K562 (cell line): ENCODE results near the gene PCDH1. TPM values are rescaled to one million over a fixed set of nuclear protein-coding genes. Genes with fewer than 3 reads are reported as not detected.
A peak's percentile ranks its signal among the peaks of the same experiment; 100 is the strongest.

Source experiments
- ATAC-seq: fragments of 200-7000 bp; cut with Tn5 transposase; 3 replicates; pipeline ENCODE4 v1.9.1; 2020; ENCODE audit warnings: moderate library complexity
- BruUV-seq: library from RNA; stranded (reverse); fragments of 400-500 nt; replicated peaks from 2 replicates; lab custom pipeline; 2021; lab: Mats Ljungman, UMichigan
- CTCF ChIA-PET: fragments of 300-600 bp; formaldehyde crosslinking; extraction: SDS; loops from one replicate; lab custom pipeline; 2021; ENCODE audit warnings: low intra/inter-chr PET ratio; lab: Yijun Ruan, JAX
- POLR2A ChIA-PET: fragments of 300-600, 350-650 bp; sonication (Branson Sonifier 250); formaldehyde crosslinking; extraction: SDS; loops from one replicate; lab custom pipeline; 2021; ENCODE audit warnings: antibody characterized with exemption, inconsistent platforms; lab: Yijun Ruan, JAX
- DNase-seq, 4 experiments: peaks; one replicate each; pipeline versions ENCODE4 v3.0.0 to v3.0.0-alpha.2; 2011 to 2018; ENCODE audit warnings: low spot score in 3 of 4, mixed read lengths in 3 of 4; ENCODE audit errors: extremely low read depth in 1 of 4
- FAIRE-seq: peaks from 2 replicates; lab custom pipeline; 2011; peaks lifted over from hg19 to GRCh38; lab: Jason Lieb, UNC
- H2AFZ ChIP-seq: 2 replicates; pipeline ENCODE4 v1.6.0; 2011; ENCODE audit warnings: low read depth, low read length, control low read depth, inconsistent platforms
- H3K27ac ChIP-seq: fragments of 200-600 bp; 3 replicates; pipeline ENCODE4 v1.8.0; 2011; ENCODE audit warnings: low read depth, mild to moderate bottlenecking, control low read depth, inconsistent platforms, low read length, moderate library complexity, mixed read lengths; ENCODE audit errors: extremely low read depth
- H3K27me3 ChIP-seq, 2 experiments: fragments of 300-600 bp in 1 of 2; 2 replicates in 1 of 2; 3 replicates in 1 of 2; pipeline versions ENCODE4 v1.6.0 to v1.8.0; 2011; ENCODE audit warnings: inconsistent platforms in 2 of 2, low read length in 2 of 2, mild to moderate bottlenecking in 1 of 2, mixed read lengths in 1 of 2, moderate library complexity in 1 of 2; ENCODE audit not compliant: control insufficient read depth in 2 of 2, insufficient read depth in 2 of 2
- H3K36me3 ChIP-seq: fragments of 300-600 bp; 3 replicates; pipeline ENCODE4 v1.8.0; 2011; ENCODE audit warnings: mild to moderate bottlenecking, low read length, inconsistent platforms; ENCODE audit not compliant: control insufficient read depth, insufficient read depth
- H3K4me1 ChIP-seq, 2 experiments: fragments of 200-600 bp in 1 of 2; replicated peaks in 1 of 2; 2 replicates in 1 of 2; 3 replicates in 1 of 2; pipeline versions ENCODE4 v1.5.1 to v1.8.0; 2011; ENCODE audit warnings: inconsistent platforms in 2 of 2, low read length in 2 of 2, mild to moderate bottlenecking in 1 of 2, mixed read lengths in 1 of 2, moderate library complexity in 1 of 2; ENCODE audit not compliant: control insufficient read depth in 2 of 2, insufficient read depth in 2 of 2
- H3K4me2 ChIP-seq: 2 replicates; pipeline ENCODE4 v1.6.1; 2011; ENCODE audit warnings: low read length, control low read depth, inconsistent platforms, mixed read lengths; ENCODE audit not compliant: insufficient read depth
- H3K4me3 ChIP-seq: fragments of 200-600 bp; sonication (generic), shearing (Covaris generic); 2 replicates; pipeline ENCODE4 v1.5.1; 2016; ENCODE audit warnings: control low read depth, inconsistent platforms
- H3K79me2 ChIP-seq: fragments of 200-600 bp; 3 replicates; pipeline ENCODE4 v1.8.0; 2011; ENCODE audit warnings: low read length, inconsistent platforms; ENCODE audit not compliant: control insufficient read depth, insufficient read depth
- H3K9ac ChIP-seq, 2 experiments: 2 replicates each; pipeline versions ENCODE4 v1.6.0 to v1.6.1; 2011; ENCODE audit warnings: low read depth in 2 of 2, low read length in 2 of 2, control low read depth in 1 of 2, inconsistent platforms in 1 of 2, mild to moderate bottlenecking in 1 of 2, mixed read lengths in 1 of 2; ENCODE audit not compliant: insufficient read depth in 1 of 2
- H3K9me1 ChIP-seq: one replicate; pipeline ENCODE4 v1.6.0; 2011; ENCODE audit warnings: inconsistent platforms, mild to moderate bottlenecking, low read length, moderate library complexity; ENCODE audit not compliant: control insufficient read depth, insufficient read depth
- H3K9me3 ChIP-seq: replicated peaks from 2 replicates; pipeline ENCODE4 v1.5.1; 2011; ENCODE audit warnings: low read depth, low read length, inconsistent platforms; ENCODE audit not compliant: control insufficient read depth, insufficient read depth
- H4K20me1 ChIP-seq: replicated peaks from 2 replicates; pipeline ENCODE4 v1.6.1; 2011; ENCODE audit warnings: low read length, inconsistent platforms, mixed read lengths; ENCODE audit not compliant: control insufficient read depth, insufficient read depth
- BHLHE40 ChIP-seq: IDR thresholded peaks from 2 replicates; pipeline ENCODE4 v1.6.1; 2011; ENCODE audit warnings: low read length, improper control_type of control experiment
- C11orf30 ChIP-seq: fragments of 450-650 bp; IDR thresholded peaks from 2 replicates; pipeline ENCODE4 v1.6.1; 2016; ENCODE audit warnings: low read depth, mild to moderate bottlenecking
- FOSL1 ChIP-seq: fragments of 200-800 bp; sonication (Bioruptor generic); conservative IDR thresholded peaks from 2 replicates; pipeline ENCODE4 v1.6.1; 2016; ENCODE audit warnings: missing genetic modification characterization, missing compliant biosample characterization
- MAFF ChIP-seq: IDR thresholded peaks from 2 replicates; pipeline ENCODE4 v1.6.1; 2012; ENCODE audit warnings: low read length, improper control_type of control experiment
- MAFG ChIP-seq: fragments of 450-650 bp; conservative IDR thresholded peaks from 2 replicates; pipeline ENCODE4 v1.6.1; 2016; ENCODE audit warnings: missing genetic modification characterization, missing compliant biosample characterization
- MAFK ChIP-seq: IDR thresholded peaks from 2 replicates; pipeline ENCODE4 v1.6.1; 2011; ENCODE audit warnings: low read length, improper control_type of control experiment
- RBM34 ChIP-seq: fragments of 200-400 bp; formaldehyde crosslinking; IDR thresholded peaks from 2 replicates; pipeline ENCODE4 v1.6.1; 2018; ENCODE audit warnings: low read length, borderline replicate concordance; ENCODE audit not compliant: insufficient read depth
- TAF15 ChIP-seq: fragments of 200-400 bp; formaldehyde crosslinking; IDR thresholded peaks from 2 replicates; pipeline ENCODE4 v1.6.1; 2017; ENCODE audit warnings: mild to moderate bottlenecking, low read depth, low read length, moderate library complexity
- ZNF316 ChIP-seq: fragments of 450-650 bp; IDR thresholded peaks from 2 replicates; pipeline ENCODE4 v1.6.1; 2016
- ZNF780A ChIP-seq: fragments of 250-450 bp; sonication (Bioruptor Pico); IDR thresholded peaks from 2 replicates; pipeline ENCODE4 v1.5.0; 2021; ENCODE audit warnings: mild to moderate bottlenecking
- WGBS: fragments of 100-300 bp; shearing (Covaris generic); methylation state at CpG from one replicate; pipeline ENCODE4 v1.1.6; 2016; ENCODE audit warnings: low coverage, mixed read lengths; ENCODE audit not compliant: insufficient coverage; ENCODE audit errors: missing lambda C conversion rate; 5-methylcytosine and 5-hydroxymethylcytosine counted together
- in situ Hi-C: fragments of 300-500 bp; cut with MboI; formaldehyde crosslinking; loops from 4 replicates; pipeline ENCODE4 v1.15.0; 2018; ENCODE audit warnings: inconsistent platforms, mixed read lengths
- intact Hi-C: fragments of 100-400 bp; cut with micrococcal nuclease; formaldehyde crosslinking; loops from 2 replicates; pipeline ENCODE4 v1.14.2; 2022
- polyA plus RNA-seq, 8 experiments: library from polyadenylated mRNA; depleted of rRNA in 4 of 8; stranded (reverse) in 5 of 8; unstranded in 3 of 8; fragments of >200 nt; fragmentation: Nextera tagmentation in 2 of 8; fragmentation: Illumina TruSeq in 1 of 8; extraction: Ambion mirVana in 2 of 8; extraction: Trizol in 1 of 8; gene quantifications; 2 replicates each; pipeline versions ENCODE4 v1.2.1 to v1.2.3, GENCODE V29; 2011 to 2014; ENCODE audit warnings: inconsistent platforms in 1 of 8, missing spikeins in 1 of 8
- total RNA-seq, 7 experiments: library from RNA; depleted of rRNA in 6 of 7; stranded (reverse); fragments of >200 nt in 6 of 7; fragmentation: Illumina TruSeq in 2 of 7; extraction: Trizol in 2 of 7; gene quantifications; 2 replicates each; pipeline versions ENCODE4 v1.2.1 to v1.2.3, GENCODE V29; 2011 to 2021; ENCODE audit warnings: low replicate concordance in 1 of 7

The PCDH1 gene
- total and polyA plus RNA-seq, 9 of the 15 experiments (the other 6 are each of a cell fraction or from before 2014, with no cell fraction given) = 0.11 to 3.6 (median 1.9) TPM; not detected in 1

- TF ChIP-seq TAF15 = no peak
- TF ChIP-seq FOSL1 = no peak
- TF ChIP-seq, all 486 proteins: peak for 0
Measured at GRCh38 chr5:141825241-141825671, 53.0 kb downstream of the PCDH1 start (continued).

GRCh38 chr5:141824717-141825116 lies 53.5 kb downstream of the PCDH1 start:
- Histone ChIP-seq H3K36me3 (no peaks in the 10 kb centered on the region), H3K79me2 (no peaks in the 10 kb centered on the region), H2AFZ (no peak overlapping the region), H3K9me3 (no peaks in the 10 kb centered on the region), H3K27me3 (peaks cover 14 to 34% of the 10 kb centered on the region in 2 experiments), H4K20me1 (0 out of 2 replicates have a peak, but pooled peaks cover 7% of the 10 kb centered on the region), H3K4me2 (no peak overlapping the region), H3K27ac (no peak overlapping the region), H3K9ac (no peak overlapping the region), H3K9me1 (no peaks in the 10 kb centered on the region), H3K4me1 (peaks cover 0 to 4% of the 10 kb centered on the region in 2 experiments; a peak in 1 of 5 replicates), H3K4me3 (no peak overlapping the region)
- ChIA-PET CTCF (interaction anchor here (1.0 kb wide), 1 partner anchor 160 kb away, joined by 3 read pairs; no protein-coding TSS in a partner anchor), POLR2A (interaction anchor here (0.6 kb wide), 1 partner anchor 121 kb away, joined by 3 read pairs; no protein-coding TSS in a partner anchor)
- no peak for FAIRE-seq
- no peak for DNase-seq
- 4% methylated on average over 3 of the region's 3 CpGs for WGBS
- TF ChIP-seq ZNF780A (CRISPR knock-in tag) = no peak
- no peak for TF ChIP-seq BHLHE40
- TF ChIP-seq MAFK = 0 out of 2 replicates have a peak, but pooled peaks have one; percentile 40
- TF ChIP-seq MAFF = peak; percentile 39; the same call in 1 of the 2 replicates
- no peak for TF ChIP-seq RBM34
- TF ChIP-seq C11orf30 = peak; percentile 84
- TF ChIP-seq ZNF316 = peak; percentile 82
- TF ChIP-seq MAFG = peak; percentile 57; the same call in 1 of the 2 replicates
- no peak for ATAC-seq
- in situ Hi-C loops = no loop called here
- no TSS peak for BruUV-seq
- intact Hi-C loops = loop anchor here (5.0 kb wide), 1 partner anchor 132 kb away; no protein-coding TSS in a partner anchor
